ENCODE results near the gene OR9A2. TPM values are rescaled to one million over a fixed set of nuclear protein-coding genes. Genes with fewer than 3 reads are reported as not detected.

OR9A2 gene
- total RNA-seq, 1 donor from 2014 or later: not detected

DNA sequence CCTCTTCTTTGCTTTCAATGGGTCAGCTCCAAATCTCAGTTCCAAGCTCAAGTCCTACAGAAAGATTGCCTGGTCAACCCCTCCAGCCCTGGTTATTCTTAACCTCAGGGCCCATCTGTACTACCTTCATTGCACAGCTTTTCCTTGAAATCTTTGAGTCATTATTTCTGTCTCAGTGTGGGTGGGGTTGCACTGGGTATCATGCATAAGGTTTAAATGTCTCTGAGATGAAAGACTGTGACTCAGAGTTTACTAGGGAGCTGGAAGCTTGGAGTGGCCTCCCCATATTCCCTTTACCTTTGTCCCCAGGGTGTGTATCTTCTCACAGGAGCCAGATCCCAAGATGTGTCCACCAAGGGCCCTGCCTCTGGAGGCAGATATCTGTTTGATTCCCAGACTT, 21.9 kb upstream of the OR9A2 start:
- Histone ChIP-seq H3K27ac (ENCODE audit: low read depth, low read length) (no peak overlapping the region), H3K4me1 (ENCODE audit: insufficient read depth, low read length) (no peaks in the 10 kb centered on the region), H3K4me2 (ENCODE audit: low read length) (no peak overlapping the region), H3K79me2 (ENCODE audit: insufficient read depth, low read length) (no peaks in the 10 kb centered on the region), H3K9ac (ENCODE audit: low read length) (no peak overlapping the region), H3K36me3 (ENCODE audit: insufficient read depth, low read length) (no peaks in the 10 kb centered on the region), H3K27me3 (ENCODE audit: insufficient read depth, low read length) (no peaks in the 10 kb centered on the region), H3K9me3 (ENCODE audit: insufficient read depth, low read depth, low read length) (no peaks in the 10 kb centered on the region), H2AFZ (ENCODE audit: low read depth, low read length) (no peak overlapping the region), H3K4me3 (ENCODE audit: insufficient read depth, low read depth, low read length) (no peak overlapping the region), H4K20me1 (ENCODE audit: insufficient read depth, low read length) (no peaks in the 10 kb centered on the region)
- DNase-seq (ENCODE audit: low read depth) (no peak), FAIRE-seq (no peak)
- H3K4me3 Mint-ChIP-seq (ENCODE audit: unreplicated experiment): no peak overlapping the region
- peaks cover 13% of the 10 kb centered on the region for H3K27me3 Mint-ChIP-seq (ENCODE audit: low read depth, unreplicated experiment)
- H3K36me3 Mint-ChIP-seq (ENCODE audit: low read depth, unreplicated experiment): no peaks in the 10 kb centered on the region
- H3K9me3 Mint-ChIP-seq (ENCODE audit: unreplicated experiment): no peaks in the 10 kb centered on the region
- no peak overlapping the region for H3K27ac Mint-ChIP-seq (ENCODE audit: unreplicated experiment)
- TF ChIP-seq EZH2 (IDR thresholded peaks at IDR 0.05; ENCODE audit: insufficient read depth, low read length): no peak
- TF ChIP-seq, protein P1, sequence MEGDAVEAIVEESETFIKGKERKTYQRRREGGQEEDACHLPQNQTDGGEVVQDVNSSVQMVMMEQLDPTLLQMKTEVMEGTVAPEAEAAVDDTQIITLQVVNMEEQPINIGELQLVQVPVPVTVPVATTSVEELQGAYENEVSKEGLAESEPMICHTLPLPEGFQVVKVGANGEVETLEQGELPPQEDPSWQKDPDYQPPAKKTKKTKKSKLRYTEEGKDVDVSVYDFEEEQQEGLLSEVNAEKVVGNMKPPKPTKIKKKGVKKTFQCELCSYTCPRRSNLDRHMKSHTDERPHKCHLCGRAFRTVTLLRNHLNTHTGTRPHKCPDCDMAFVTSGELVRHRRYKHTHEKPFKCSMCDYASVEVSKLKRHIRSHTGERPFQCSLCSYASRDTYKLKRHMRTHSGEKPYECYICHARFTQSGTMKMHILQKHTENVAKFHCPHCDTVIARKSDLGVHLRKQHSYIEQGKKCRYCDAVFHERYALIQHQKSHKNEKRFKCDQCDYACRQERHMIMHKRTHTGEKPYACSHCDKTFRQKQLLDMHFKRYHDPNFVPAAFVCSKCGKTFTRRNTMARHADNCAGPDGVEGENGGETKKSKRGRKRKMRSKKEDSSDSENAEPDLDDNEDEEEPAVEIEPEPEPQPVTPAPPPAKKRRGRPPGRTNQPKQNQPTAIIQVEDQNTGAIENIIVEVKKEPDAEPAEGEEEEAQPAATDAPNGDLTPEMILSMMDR (IDR thresholded peaks at IDR 0.05; ENCODE audit: insufficient read depth, low read depth, low read length): no peak
- no peaks in the 10 kb centered on the region for H3K4me1 Mint-ChIP-seq (ENCODE audit: low read depth, unreplicated experiment)

- Histone ChIP-seq H2AFZ (ENCODE audit: low read depth, low read length) (no peak overlapping the region), H3K27me3 (ENCODE audit: insufficient read depth, low read length) (no peaks in the 10 kb centered on the region), H3K9me3 (ENCODE audit: insufficient read depth, low read depth, low read length) (no peaks in the 10 kb centered on the region), H3K36me3 (ENCODE audit: insufficient read depth, low read length) (no peaks in the 10 kb centered on the region), H3K4me1 (ENCODE audit: insufficient read depth, low read length) (no peaks in the 10 kb centered on the region), H3K4me2 (ENCODE audit: low read length) (no peak overlapping the region), H3K27ac (ENCODE audit: low read depth, low read length) (no peak overlapping the region), H4K20me1 (ENCODE audit: insufficient read depth, low read length) (no peaks in the 10 kb centered on the region), H3K4me3 (ENCODE audit: insufficient read depth, low read depth, low read length) (no peak overlapping the region), H3K9ac (ENCODE audit: low read length) (no peak overlapping the region), H3K79me2 (ENCODE audit: insufficient read depth, low read length) (no peaks in the 10 kb centered on the region)
- no peak overlapping the region for H3K4me3 Mint-ChIP-seq (ENCODE audit: unreplicated experiment)
- H3K27me3 Mint-ChIP-seq (ENCODE audit: low read depth, unreplicated experiment): peaks cover 13% of the 10 kb centered on the region
- FAIRE-seq (no peak), DNase-seq (ENCODE audit: low read depth) (no peak)
- no peaks in the 10 kb centered on the region for H3K9me3 Mint-ChIP-seq (ENCODE audit: unreplicated experiment)
- no peaks in the 10 kb centered on the region for H3K36me3 Mint-ChIP-seq (ENCODE audit: low read depth, unreplicated experiment)
- no peak overlapping the region for H3K27ac Mint-ChIP-seq (ENCODE audit: unreplicated experiment)
- TF ChIP-seq EZH2 (IDR thresholded peaks at IDR 0.05; ENCODE audit: insufficient read depth, low read length): no peak
- TF ChIP-seq, protein P1 (IDR thresholded peaks at IDR 0.05; ENCODE audit: insufficient read depth, low read depth, low read length): no peak
- peaks cover 14% of the 10 kb centered on the region for H3K4me1 Mint-ChIP-seq (ENCODE audit: low read depth, unreplicated experiment)
These were observed 20.4 kb upstream of the OR9A2 start for GRCh38 chr7:143047326-143047725.

DNA sequence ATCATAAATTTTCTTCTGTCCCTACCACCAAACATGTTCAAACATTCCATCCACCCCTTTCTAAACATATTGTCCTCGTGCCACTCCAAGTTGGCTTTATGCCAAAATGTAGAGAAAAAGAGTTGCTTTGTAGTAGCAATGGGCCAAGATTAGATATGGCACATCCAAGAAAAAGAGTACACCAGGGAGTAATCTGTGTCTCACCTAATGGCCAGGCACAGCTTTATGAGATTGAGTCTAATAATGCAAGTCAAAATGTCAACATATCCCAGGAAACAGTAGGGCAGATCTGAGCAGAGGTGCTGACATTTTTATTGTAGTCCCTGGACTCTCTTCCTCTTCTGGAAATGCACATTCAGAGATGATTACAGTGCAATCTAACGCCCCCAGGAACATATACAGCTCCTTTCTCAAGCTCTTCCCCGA, 19.5 kb upstream of the OR9A2 start:
- peaks cover 9% of the 10 kb centered on the region for H3K27me3 Mint-ChIP-seq (ENCODE audit: low read depth, unreplicated experiment)
- Histone ChIP-seq H3K36me3 (ENCODE audit: insufficient read depth, low read length) (no peaks in the 10 kb centered on the region), H3K9ac (ENCODE audit: low read length) (no peak overlapping the region), H3K4me3 (ENCODE audit: insufficient read depth, low read depth, low read length) (no peak overlapping the region), H3K9me3 (ENCODE audit: insufficient read depth, low read depth, low read length) (no peaks in the 10 kb centered on the region), H2AFZ (ENCODE audit: low read depth, low read length) (no peak overlapping the region), H3K79me2 (ENCODE audit: insufficient read depth, low read length) (no peaks in the 10 kb centered on the region), H3K4me2 (ENCODE audit: low read length) (no peak overlapping the region), H3K27ac (ENCODE audit: low read depth, low read length) (no peak overlapping the region), H4K20me1 (ENCODE audit: insufficient read depth, low read length) (no peaks in the 10 kb centered on the region), H3K27me3 (ENCODE audit: insufficient read depth, low read length) (no peaks in the 10 kb centered on the region), H3K4me1 (ENCODE audit: insufficient read depth, low read length) (no peaks in the 10 kb centered on the region)
- no peak for FAIRE-seq
- no peaks in the 10 kb centered on the region for H3K9me3 Mint-ChIP-seq (ENCODE audit: unreplicated experiment)
- no peak overlapping the region for H3K4me3 Mint-ChIP-seq (ENCODE audit: unreplicated experiment)
- DNase-seq (ENCODE audit: low read depth): no peak
- TF ChIP-seq, protein P1 (IDR thresholded peaks at IDR 0.05; ENCODE audit: insufficient read depth, low read depth, low read length): no peak
- TF ChIP-seq EZH2 (IDR thresholded peaks at IDR 0.05; ENCODE audit: insufficient read depth, low read length): no peak
- H3K27ac Mint-ChIP-seq (ENCODE audit: unreplicated experiment): no peak overlapping the region
- H3K36me3 Mint-ChIP-seq (ENCODE audit: low read depth, unreplicated experiment): no peaks in the 10 kb centered on the region
- peaks cover 17% of the 10 kb centered on the region for H3K4me1 Mint-ChIP-seq (ENCODE audit: low read depth, unreplicated experiment)
